ENCODE measurements around the gene PAFAH1B1.
"Not testable (repeated sequence)": the region's sequence is repeated elsewhere in the genome, so short reads cannot be mapped to it uniquely, and the experiment has no call there.

PAFAH1B1 gene

GRCh38 chr17:2610195-2611175, 17.0 kb downstream of the PAFAH1B1 start:
- Mint-ChIP-seq H3K4me3 (no peak overlapping the region), H3K4me1 (ENCODE audit: low read depth) (peaks cover 10% of the 10 kb centered on the region), H3K27me3 (ENCODE audit: low read depth) (no peaks in the 10 kb centered on the region), H3K9me3 (no peaks in the 10 kb centered on the region), H3K27ac (no peak overlapping the region), H3K36me3 (ENCODE audit: low read depth) (peaks cover 11% of the 10 kb centered on the region)
- DNase-seq (ENCODE audit: low spot score), result no peak

DNA sequence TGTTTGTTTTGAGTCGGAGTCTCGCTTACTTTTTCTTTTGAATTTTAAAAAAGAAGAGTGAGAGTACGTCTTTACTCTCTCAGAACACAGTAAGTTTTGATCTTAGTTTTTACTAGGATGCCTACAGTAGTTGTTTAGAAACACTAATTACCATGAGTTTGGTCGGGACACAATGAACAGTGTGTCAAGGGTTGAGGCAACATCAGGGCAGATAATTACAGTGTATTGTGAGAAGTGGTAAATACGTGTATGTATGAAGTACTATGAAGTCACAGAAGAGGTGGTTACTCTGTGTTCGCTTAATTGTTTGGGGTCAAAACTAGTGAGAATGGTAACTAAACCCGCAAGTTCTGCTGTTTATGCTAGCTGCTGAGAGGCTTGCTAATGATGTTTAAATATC, 18.2 kb downstream of the PAFAH1B1 start:
- H3K27ac Mint-ChIP-seq, result no peak overlapping the region
- H3K4me1 Mint-ChIP-seq (ENCODE audit: low read depth), result peaks cover 10% of the 10 kb centered on the region
- no peak overlapping the region for H3K4me3 Mint-ChIP-seq
- peaks cover 19% of the 10 kb centered on the region for H3K36me3 Mint-ChIP-seq (ENCODE audit: low read depth)
- DNase-seq (ENCODE audit: low spot score), result no peak
- no peaks in the 10 kb centered on the region for H3K9me3 Mint-ChIP-seq
- H3K27me3 Mint-ChIP-seq (ENCODE audit: low read depth), result no peaks in the 10 kb centered on the region

DNA sequence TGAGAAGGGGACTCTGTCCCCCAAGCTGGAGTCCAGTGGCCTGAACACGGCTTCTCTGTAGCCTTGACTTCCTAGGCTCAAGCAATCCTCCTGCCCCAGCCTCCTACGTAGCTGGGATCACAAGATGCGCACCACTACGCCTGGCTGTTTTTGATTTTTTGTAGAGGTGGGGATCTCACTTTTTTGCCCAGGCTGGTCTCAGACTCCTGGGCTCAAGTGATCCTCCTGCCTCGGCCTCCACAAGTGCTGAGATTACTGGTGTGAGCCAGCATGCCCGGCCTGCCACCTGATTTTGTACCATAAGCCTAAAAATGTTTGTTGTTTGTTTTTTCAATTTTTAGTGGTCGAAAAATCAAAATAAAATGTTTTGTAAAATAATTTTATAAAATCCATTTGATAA, 19.2 kb downstream of the PAFAH1B1 start:
- H3K36me3 Mint-ChIP-seq (ENCODE audit: low read depth), result peaks cover 23% of the 10 kb centered on the region
- no peak overlapping the region for H3K4me3 Mint-ChIP-seq
- H3K9me3 Mint-ChIP-seq, result no peaks in the 10 kb centered on the region
- no peaks in the 10 kb centered on the region for H3K27me3 Mint-ChIP-seq (ENCODE audit: low read depth)
- DNase-seq (ENCODE audit: low spot score), result no peak
- H3K27ac Mint-ChIP-seq, result no peak overlapping the region
- peaks cover 10% of the 10 kb centered on the region for H3K4me1 Mint-ChIP-seq (ENCODE audit: low read depth)

DNA sequence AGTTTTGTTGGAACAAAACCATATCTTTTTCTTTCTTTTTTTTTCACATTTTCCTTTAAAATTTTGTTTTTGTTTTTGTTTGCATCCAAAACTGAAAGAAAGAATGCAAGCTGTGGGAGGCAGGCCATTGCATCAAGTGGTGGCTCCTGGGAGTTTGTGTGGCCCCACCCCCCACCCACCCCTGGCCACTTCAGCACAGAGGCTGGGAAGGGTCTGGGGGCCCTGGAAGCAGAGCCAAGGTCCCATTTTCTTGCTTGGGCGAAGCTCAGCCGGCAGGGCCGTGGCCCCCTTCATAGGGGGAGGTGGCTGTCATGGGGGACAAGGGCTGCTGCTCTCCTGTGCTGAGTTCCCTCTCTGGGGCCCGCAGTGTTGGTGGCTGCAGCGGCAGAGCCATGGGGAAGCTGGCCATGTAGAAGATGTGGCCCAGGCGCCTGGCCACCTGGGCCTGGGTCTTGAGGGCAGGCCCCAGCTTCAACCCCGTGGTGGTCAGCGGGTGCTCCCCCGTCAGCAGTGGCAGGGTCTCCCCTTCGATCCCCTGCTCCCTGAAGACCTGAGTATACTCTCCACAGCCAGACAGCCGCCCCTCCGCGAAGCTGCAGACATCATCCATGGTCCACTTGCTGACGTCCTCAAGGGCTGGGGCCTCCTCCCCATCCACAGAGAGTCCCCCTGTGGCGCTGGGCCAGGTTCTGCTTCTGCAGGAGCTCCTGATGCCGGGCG, 19.8 kb downstream of the PAFAH1B1 start:
- Mint-ChIP-seq H3K4me3 (no peak overlapping the region), H3K27me3 (ENCODE audit: low read depth) (no peaks in the 10 kb centered on the region), H3K4me1 (ENCODE audit: low read depth) (peaks cover 10% of the 10 kb centered on the region), H3K36me3 (ENCODE audit: low read depth) (peaks cover 23% of the 10 kb centered on the region), H3K27ac (no peak overlapping the region), H3K9me3 (no peaks in the 10 kb centered on the region)
- no peak for DNase-seq (ENCODE audit: low spot score)

GRCh38 chr17:2615882-2616281, 22.4 kb downstream of the PAFAH1B1 start:
- no peaks in the 10 kb centered on the region for H3K27me3 Mint-ChIP-seq (ENCODE audit: low read depth)
- no peak overlapping the region for H3K27ac Mint-ChIP-seq
- no peak overlapping the region for H3K4me3 Mint-ChIP-seq
- H3K36me3 Mint-ChIP-seq (ENCODE audit: low read depth), result peaks cover 21% of the 10 kb centered on the region
- DNase-seq (ENCODE audit: low spot score), result no peak
- peaks cover 7% of the 10 kb centered on the region for H3K4me1 Mint-ChIP-seq (ENCODE audit: low read depth)
- H3K9me3 Mint-ChIP-seq, result no peaks in the 10 kb centered on the region

DNA sequence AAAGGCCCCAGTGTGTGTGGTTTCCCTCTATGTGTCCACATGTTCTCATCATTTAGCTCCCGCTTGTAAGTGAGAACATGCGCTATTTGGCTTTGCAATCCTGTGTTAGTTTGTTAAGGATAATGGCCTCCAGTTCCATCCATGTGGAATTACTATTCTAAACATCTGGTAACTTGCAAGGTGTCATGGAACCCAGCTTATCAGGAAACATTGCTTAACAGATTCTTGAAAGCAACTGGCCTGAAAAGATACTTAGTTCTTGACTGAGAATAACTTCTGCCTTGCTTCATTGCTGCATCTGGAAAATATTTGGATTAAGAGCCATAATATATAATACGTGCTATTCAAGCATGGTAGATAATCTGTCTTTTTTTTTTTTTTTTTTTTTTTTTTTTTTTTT, 27.8 kb downstream of the PAFAH1B1 start:
- no peak overlapping the region for H3K4me3 Mint-ChIP-seq
- peaks cover 10% of the 10 kb centered on the region for H3K4me1 Mint-ChIP-seq (ENCODE audit: low read depth)
- DNase-seq (ENCODE audit: low spot score), result no peak
- peaks cover 36% of the 10 kb centered on the region for H3K36me3 Mint-ChIP-seq (ENCODE audit: low read depth)
- H3K9me3 Mint-ChIP-seq, result no peaks in the 10 kb centered on the region
- H3K27ac Mint-ChIP-seq, result no peak overlapping the region
- no peaks in the 10 kb centered on the region for H3K27me3 Mint-ChIP-seq (ENCODE audit: low read depth)

GRCh38 chr17:2621951-2622405, 28.5 kb downstream of the PAFAH1B1 start:
- H3K27ac Mint-ChIP-seq; H3K9me3 Mint-ChIP-seq; H3K4me3 Mint-ChIP-seq; H3K27me3 Mint-ChIP-seq (ENCODE audit: low read depth); DNase-seq (ENCODE audit: low spot score): not testable (repeated sequence)
- Mint-ChIP-seq H3K36me3 (ENCODE audit: low read depth) (peaks cover 36% of the 10 kb centered on the region), H3K4me1 (ENCODE audit: low read depth) (peaks cover 13% of the 10 kb centered on the region)

DNA sequence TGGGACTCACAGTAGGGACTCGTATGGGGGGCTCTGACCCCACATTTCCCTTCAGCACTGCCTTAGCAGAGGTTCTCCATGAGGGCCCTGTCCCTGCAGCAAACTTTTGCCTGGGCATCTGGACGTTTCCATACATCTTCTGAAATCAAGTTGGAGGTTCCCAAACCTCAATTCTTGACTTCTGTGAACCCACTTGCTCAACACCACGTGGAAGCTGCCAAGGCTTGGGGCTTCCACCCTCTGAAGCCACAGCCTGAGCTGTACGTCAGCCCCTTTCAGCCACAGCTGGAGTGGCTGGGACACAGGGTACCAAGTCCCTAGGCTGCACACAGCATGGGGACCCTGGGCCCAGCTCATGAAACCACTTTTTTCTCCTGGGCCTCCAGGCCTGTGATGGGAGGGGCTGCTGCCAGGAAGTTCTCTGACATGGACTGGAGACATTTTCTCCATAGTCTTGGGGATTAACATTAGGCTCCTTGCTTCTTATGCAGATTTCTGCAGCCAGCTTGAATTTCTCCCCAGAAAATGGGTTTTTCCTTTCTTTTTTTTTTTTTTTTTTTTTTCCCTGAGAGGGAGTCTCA, 29.4 kb downstream of the PAFAH1B1 start:
- not testable (repeated sequence) for H3K27me3 Mint-ChIP-seq (ENCODE audit: low read depth); H3K4me3 Mint-ChIP-seq; H3K27ac Mint-ChIP-seq; DNase-seq (ENCODE audit: low spot score)
- peaks cover 11% of the 10 kb centered on the region for H3K9me3 Mint-ChIP-seq
- H3K4me1 Mint-ChIP-seq (ENCODE audit: low read depth), result peaks cover 20% of the 10 kb centered on the region
- H3K36me3 Mint-ChIP-seq (ENCODE audit: low read depth), result peaks cover 41% of the 10 kb centered on the region

- H3K27me3 Mint-ChIP-seq (ENCODE audit: low read depth), result no peaks in the 10 kb centered on the region
- H3K27ac Mint-ChIP-seq, result no peak overlapping the region
- peaks cover 20% of the 10 kb centered on the region for H3K9me3 Mint-ChIP-seq
- no peak overlapping the region for H3K4me3 Mint-ChIP-seq
- H3K36me3 Mint-ChIP-seq (ENCODE audit: low read depth), result peaks cover 54% of the 10 kb centered on the region
- DNase-seq (ENCODE audit: low spot score), result no peak
- peaks cover 35% of the 10 kb centered on the region for H3K4me1 Mint-ChIP-seq (ENCODE audit: low read depth)
Measured at GRCh38 chr17:2624292-2624731, 30.9 kb downstream of the PAFAH1B1 start.

DNA sequence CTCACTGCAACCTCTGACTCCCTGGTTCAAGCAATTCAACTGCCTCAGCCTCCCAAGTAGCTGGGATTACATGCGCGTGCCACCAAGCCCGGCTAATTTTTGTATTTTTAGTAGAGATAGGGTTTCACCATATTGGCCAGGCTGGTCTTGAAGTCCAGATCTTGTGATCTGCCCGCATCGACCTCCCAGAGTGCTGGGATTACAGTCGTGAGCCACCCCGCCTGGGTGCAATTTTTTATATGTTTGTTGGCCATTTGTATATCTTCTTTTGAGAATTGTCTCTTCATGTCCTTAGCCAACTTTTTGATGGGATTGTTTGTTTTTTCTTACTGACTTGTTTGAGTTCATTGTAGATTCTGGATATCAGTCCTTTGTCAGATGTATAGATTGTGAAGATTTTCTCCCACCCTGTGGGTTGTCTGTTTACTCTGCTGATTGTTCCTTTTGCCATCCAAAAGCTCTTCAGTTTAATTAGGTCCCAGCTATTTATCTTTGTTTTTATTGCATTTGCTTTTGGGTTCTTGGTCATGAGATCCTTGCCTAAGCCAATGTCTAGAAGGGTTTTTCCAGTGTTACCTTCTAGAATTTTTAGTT, 33.3 kb downstream of the PAFAH1B1 start:
- H3K27me3 Mint-ChIP-seq (ENCODE audit: low read depth); H3K4me3 Mint-ChIP-seq; DNase-seq (ENCODE audit: low spot score); H3K27ac Mint-ChIP-seq: not testable (repeated sequence)
- peaks cover 20% of the 10 kb centered on the region for H3K9me3 Mint-ChIP-seq
- H3K4me1 Mint-ChIP-seq (ENCODE audit: low read depth), result peaks cover 45% of the 10 kb centered on the region
- peaks cover 49% of the 10 kb centered on the region for H3K36me3 Mint-ChIP-seq (ENCODE audit: low read depth)

GRCh38 chr17:2628922-2629321, 35.5 kb downstream of the PAFAH1B1 start:
- H3K36me3 Mint-ChIP-seq (ENCODE audit: low read depth), result peaks cover 35% of the 10 kb centered on the region
- peaks cover 49% of the 10 kb centered on the region for H3K4me1 Mint-ChIP-seq (ENCODE audit: low read depth)
- H3K27ac Mint-ChIP-seq; H3K27me3 Mint-ChIP-seq (ENCODE audit: low read depth); H3K4me3 Mint-ChIP-seq; DNase-seq (ENCODE audit: low spot score): not testable (repeated sequence)
- H3K9me3 Mint-ChIP-seq, result peaks cover 20% of the 10 kb centered on the region

DNA sequence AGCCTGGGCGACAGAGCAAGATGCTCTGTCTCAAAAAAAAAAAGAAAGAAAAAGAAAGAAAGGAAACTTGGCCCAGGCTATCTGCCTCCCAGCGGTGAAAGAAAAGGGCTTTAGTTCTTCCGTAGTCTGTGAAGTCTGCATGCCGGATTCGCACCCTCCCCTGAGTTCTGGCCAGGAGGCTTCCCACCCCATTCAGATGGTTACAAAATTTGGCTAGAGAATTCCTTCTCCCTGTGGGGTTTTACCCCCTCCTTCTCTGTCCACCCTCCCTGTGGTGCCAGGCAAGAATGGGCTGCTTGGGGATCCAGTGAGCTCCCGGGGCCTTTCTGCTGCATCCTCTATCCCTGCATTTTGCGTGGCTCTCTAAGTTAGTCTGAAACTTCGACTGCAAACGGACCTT, 37.8 kb downstream of the PAFAH1B1 start:
- H3K36me3 Mint-ChIP-seq (ENCODE audit: low read depth), result peaks cover 33% of the 10 kb centered on the region
- no peak overlapping the region for H3K27ac Mint-ChIP-seq
- H3K4me3 Mint-ChIP-seq, result no peak overlapping the region
- peaks cover 20% of the 10 kb centered on the region for H3K9me3 Mint-ChIP-seq
- H3K4me1 Mint-ChIP-seq (ENCODE audit: low read depth), result peaks cover 50% of the 10 kb centered on the region
- no peak for DNase-seq (ENCODE audit: low spot score)
- no peaks in the 10 kb centered on the region for H3K27me3 Mint-ChIP-seq (ENCODE audit: low read depth)

GRCh38 chr17:2634361-2634960, 41.0 kb downstream of the PAFAH1B1 start:
- no peak overlapping the region for H3K4me3 Mint-ChIP-seq
- DNase-seq (ENCODE audit: low spot score), result no peak
- peaks cover 24% of the 10 kb centered on the region for H3K4me1 Mint-ChIP-seq (ENCODE audit: low read depth)
- no peaks in the 10 kb centered on the region for H3K27me3 Mint-ChIP-seq (ENCODE audit: low read depth)
- H3K27ac Mint-ChIP-seq, result peak overlapping the region; percentile 45
- no peaks in the 10 kb centered on the region for H3K9me3 Mint-ChIP-seq
- peaks cover 21% of the 10 kb centered on the region for H3K36me3 Mint-ChIP-seq (ENCODE audit: low read depth)
